GM21528 (cell line): ENCODE data around the gene ZNF557.
A peak's percentile ranks its signal among the peaks of the same experiment; 100 is the strongest.

Source experiments
- ATAC-seq: cut with Tn5 transposase; IDR thresholded peaks from one replicate; pipeline ENCODE4 v1.9.1; 2021; ENCODE audit warnings: mild to moderate bottlenecking, moderate library complexity; ENCODE audit not compliant: unreplicated experiment, low FRiP score

Gene ZNF557

DNA sequence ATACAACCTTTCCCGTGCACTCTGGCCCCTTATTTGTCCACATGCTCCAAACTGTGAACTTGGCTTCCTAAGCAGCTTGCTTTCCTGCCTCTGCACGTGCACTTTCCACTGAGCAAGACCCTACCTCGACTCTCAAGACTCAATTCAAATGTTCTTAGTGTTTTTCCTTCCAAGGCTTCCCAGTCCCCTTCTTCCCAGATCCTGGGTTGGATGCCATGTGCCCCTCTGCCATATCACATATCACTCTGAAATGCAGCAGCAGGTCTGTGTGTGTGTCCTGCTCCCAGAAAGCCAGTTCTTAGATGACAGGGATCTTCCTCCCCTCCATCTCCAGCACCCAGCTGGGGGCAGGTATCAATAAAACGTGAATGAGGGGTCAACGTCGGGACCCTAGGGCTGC lies 3.0 kb downstream of the ZNF557 start:
- no peak for ATAC-seq

DNA sequence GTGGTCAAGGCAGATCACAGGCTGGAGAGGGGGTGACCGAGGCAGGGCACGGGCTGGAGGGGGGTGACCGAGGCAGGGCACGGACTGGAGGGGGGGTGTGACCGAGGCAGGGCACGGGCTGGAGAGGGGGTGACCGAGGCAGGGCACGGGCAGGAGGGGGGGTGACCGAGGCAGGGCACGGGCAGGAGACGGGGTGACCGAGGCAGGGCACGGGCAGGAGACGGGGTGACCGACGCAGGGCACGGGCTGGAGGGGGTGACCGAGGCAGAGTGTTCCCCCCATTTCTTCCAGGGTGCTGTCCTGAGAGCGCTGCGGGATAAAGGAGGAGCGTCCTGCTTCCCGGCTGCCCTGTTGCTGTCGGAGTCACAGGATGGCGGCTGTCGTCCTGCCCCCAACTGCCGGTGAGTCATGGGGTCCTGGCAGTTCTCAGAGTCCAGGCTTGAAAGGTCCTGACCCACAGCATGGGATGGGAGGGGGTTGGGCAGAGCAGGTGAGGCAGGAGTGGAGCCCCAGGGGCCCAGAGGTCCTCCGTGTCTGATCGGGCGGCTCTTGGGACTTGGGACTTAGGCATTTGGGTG lies 5.3 kb downstream of the ZNF557 start:
- ATAC-seq, result no peak

- ATAC-seq, result no peak
Observed at GRCh38 chr19:7076151-7076550, 6.6 kb downstream of the ZNF557 start.

- no peak for ATAC-seq
Observed at GRCh38 chr19:7078008-7078407, 8.5 kb downstream of the ZNF557 start.

DNA sequence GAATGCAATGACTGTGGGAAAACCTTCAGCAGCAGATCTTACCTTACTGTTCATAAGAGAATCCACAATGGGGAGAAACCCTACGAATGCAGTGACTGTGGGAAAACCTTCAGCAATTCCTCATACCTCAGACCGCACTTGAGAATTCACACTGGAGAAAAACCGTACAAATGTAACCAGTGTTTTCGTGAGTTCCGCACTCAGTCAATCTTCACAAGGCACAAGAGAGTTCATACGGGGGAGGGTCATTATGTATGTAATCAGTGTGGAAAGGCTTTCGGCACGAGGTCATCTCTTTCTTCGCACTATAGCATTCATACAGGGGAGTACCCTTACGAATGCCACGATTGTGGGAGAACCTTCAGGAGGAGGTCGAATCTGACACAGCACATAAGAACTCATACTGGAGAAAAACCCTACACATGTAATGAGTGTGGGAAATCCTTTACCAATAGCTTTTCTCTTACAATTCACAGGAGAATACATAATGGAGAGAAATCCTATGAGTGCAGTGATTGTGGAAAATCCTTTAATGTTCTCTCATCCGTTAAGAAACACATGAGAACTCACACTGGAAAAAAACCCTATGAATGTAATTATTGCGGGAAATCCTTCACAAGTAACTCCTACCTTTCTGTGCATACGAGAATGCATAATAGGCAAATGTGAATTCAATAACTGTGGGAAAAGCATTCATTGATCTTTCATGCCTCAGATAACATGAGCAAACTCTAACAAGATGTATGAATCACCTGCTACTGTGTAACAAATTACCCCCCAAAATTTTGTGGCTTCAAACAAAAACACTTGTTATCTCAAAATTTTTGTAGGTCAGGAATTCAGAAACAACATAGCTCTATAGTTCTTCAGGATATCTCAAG lies 13.8 kb downstream of the ZNF557 start:
- ATAC-seq, result no peak

DNA sequence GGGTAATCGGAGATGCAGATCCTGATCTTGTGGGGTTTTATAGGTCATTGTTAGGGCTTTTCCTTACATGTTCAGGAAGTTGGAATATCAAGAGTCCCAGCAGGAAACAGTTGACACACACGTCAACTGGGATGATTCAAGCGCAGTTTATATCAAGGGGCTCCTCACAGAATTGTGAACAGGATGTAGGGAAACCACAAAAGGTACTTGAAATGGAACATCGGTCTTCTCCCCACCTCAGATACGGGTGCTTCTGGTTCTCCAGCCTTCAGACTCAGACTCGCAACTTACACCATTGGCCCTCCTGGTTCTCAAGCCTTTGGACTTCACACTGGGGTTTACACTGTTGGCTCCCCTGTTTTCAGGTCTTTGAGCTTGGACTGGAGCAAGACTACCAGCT lies 19.5 kb downstream of the ZNF557 start:
- ATAC-seq, result no peak

GRCh38 chr19:7098096-7098495 lies 28.6 kb downstream of the ZNF557 start:
- ATAC-seq, result no peak

DNA sequence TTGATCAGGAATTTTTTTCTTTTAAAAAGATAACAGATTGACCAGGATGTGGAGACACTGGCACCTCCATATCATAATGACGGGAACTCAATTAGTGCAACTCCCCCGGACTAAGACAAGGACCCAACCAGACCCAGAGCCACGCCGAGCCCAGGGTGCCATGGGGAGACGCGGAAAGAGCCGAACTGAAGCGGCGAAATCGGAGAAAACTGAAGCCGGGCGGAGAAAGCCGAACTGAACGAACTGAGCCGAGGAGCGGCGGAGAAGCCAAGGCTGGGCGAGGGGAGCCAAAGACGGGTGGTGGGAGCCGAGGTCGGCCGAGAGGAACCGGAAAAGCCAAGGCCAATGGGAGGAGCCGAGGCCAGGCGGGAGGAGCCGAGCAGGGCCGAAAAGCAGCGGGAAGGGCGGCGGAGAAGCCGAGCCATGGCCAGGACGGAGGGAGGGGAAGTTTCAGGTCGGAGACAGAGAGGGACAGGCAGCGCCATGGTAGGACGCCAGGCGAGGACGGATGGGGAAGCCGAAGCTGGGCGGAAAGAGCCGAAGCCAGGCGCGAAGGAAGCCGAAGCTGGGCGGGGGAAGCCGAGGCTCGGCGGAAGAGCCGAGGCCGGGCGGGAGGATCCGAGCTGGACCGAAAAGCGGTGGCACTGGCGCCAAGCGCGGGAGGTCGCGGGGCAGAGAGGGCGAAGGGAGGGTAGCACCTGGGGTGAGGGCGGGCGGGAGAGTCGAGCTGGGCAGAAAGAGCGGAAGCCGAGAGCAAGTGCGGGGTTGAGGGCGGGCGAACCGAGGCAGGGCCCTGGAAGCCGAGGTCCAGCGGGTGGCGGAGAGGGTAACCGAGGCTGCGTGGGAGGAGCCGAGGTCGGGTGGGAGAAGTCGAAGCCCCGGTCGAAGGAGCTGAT lies 29.4 kb downstream of the ZNF557 start:
- peak; percentile 83 for ATAC-seq

DNA sequence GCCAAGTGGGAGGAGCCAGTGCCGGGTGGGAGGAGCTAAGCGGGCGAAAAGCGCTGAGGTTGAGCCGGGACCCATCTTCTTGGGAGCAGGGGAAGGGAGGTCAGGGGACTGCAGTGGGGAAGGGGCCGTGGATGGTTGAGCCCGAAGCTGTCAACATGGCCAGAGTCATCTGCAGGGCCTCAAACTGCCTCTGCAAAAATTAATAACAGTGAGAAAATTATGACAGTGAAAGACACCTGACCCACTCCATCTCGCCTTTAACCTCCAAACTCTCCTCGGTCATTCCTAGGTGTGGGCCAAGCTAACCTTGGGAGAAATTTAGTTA lies 30.1 kb downstream of the ZNF557 start:
- no peak for ATAC-seq

DNA sequence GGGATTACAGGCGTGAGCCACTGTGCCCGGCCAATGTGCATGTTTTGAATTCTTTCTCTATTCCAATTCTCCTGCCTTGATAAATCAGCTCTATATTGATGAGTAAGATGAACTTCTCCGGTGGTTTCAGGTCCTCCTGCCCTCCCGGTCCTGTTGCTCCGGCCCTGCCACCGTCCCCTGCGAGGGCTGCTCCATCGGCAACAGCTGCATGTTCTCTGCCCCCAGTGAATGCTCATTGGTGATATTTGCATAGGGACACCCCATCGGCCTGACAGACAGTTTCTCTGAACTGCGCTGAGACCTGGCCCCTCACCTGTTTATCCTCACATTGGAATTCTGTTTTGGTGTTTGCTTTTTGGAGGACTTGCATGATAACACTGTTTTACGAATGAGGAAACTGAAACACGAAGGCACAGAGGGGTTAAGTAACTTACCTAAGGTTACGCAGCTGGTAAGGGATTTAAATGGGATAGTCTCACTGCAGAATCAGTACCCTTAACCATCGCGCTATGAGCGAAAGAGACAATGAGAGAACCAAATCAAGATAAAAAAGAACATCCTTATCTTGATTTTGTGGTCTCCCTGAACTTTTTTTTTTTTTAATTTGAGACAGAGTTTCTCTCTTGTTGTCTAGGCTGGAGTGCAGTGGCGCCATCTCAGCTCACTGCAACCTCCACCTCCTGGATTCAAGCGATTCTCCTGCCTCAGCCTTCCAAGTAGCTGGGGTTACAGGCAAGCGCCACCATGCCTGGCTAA lies 32.2 kb downstream of the ZNF557 start:
- no peak for ATAC-seq

DNA sequence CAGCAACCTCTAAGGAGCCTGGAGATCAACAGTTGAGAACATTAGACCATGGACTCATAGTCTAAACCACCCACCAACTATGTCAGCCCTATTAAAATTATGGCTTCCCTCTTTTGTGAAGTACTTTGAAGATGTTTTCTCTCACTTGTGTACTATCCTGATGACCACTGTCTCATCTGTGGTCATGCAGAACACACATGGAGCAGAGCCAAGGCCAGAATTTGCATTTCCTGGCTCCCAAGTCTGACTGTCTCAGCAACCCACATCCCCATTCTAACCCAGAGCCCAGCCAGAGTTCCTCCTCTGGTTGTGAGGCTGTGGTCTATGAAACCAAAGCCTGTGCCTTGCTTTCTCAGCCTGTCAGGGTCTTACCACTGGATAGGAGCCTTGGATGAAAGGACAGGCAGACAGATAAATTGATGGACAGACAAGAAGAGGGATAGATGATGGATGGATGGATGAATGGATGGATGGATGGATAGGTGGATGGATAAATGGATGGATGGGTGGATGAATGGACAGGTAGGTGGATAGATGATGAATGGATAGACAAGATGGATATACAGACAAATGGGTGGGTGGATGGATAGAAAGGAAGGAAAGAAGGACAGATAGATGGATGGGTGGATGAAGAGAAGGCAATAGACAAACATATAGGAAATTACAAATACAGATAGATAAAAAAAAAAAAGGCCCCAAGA lies 35.4 kb downstream of the ZNF557 start:
- ATAC-seq, result no peak

GRCh38 chr19:7106711-7107657 lies 37.5 kb downstream of the ZNF557 start:
- no peak for ATAC-seq

DNA sequence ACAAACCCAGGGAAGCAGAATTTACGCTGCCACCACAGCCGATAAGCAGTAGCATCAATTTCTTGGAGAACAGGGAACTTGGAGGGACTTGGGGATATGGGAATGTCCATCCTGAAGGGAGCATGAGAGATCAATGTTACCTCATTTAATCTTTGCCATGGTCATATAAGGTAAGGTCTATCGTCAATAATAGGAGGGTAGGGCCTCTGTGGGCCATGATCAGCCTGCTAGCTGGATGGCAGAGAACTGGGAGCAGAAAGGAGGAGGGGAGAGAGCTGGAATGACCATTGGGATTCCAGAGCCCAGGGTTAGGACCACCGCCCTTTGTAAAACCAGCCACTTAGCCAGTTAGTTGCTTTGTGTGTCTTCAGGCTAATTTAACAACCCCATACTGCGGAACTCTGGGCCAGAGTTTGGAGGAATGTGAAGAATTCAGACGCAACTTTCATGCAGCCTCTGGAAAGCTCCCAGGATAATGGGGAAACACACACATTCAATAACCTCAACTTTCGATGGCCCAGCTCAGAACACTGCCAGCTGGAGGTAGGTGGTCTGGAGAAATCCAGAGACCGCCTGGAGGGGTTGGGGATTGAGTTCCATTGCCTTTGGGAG lies 40.3 kb downstream of the ZNF557 start:
- ATAC-seq, result no peak

GRCh38 chr19:7112675-7113074 lies 43.2 kb downstream of the ZNF557 start:
- no peak for ATAC-seq

- ATAC-seq, result no peak
Observed at GRCh38 chr19:7113233-7113632, 43.7 kb downstream of the ZNF557 start.

DNA sequence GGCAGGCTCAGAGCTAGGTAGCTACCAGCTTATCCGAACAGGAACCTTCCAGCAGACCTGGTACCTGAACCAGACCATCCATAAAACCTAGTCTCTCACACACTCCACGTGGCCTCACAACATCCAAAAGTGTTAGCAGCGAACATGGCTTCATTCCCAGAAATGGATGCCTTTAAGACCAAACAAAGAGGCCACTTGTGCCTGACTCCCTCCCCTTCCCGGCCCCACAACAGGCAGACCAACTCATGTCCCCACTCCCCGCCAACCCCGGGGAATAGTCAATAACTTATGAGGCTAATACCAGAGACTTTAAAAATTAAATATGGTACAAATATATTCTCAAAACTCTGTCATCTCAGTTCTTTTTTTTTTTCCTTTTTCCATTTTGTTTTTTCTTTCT lies 46.2 kb downstream of the ZNF557 start:
- no peak for ATAC-seq

- no peak for ATAC-seq
Observed at GRCh38 chr19:7117248-7117647, 47.7 kb downstream of the ZNF557 start.

- ATAC-seq, result no peak
Observed at GRCh38 chr19:7119582-7119981, 50.1 kb downstream of the ZNF557 start.

GRCh38 chr19:7120499-7120898 lies 51.0 kb downstream of the ZNF557 start:
- ATAC-seq, result no peak
